HG03108 (cell line): ENCODE measurements around the gene ZC3H8.
"Not testable (repeated sequence)": the region's sequence is repeated elsewhere in the genome, so short reads cannot be mapped to it uniquely, and the experiment has no call there.

Source experiments
- ATAC-seq: cut with Tn5 transposase; IDR thresholded peaks from one replicate; pipeline ENCODE4 v1.9.1; 2021; ENCODE audit warnings: moderate library complexity; ENCODE audit not compliant: unreplicated experiment

The ZC3H8 gene

GRCh38 chr2:112260295-112260625 is 5.4 kb upstream of the ZC3H8 start:
- no peak for ATAC-seq

- ATAC-seq = peak; percentile 32
Observed at GRCh38 chr2:112259509-112260294, 4.9 kb upstream of the ZC3H8 start.

GRCh38 chr2:112257575-112257974 is 2.7 kb upstream of the ZC3H8 start:
- ATAC-seq = no peak

- ATAC-seq = no peak
Observed at GRCh38 chr2:112256654-112257053, 1.8 kb upstream of the ZC3H8 start.

GRCh38 chr2:112255875-112256274 is 1.0 kb upstream of the ZC3H8 start:
- no peak for ATAC-seq

GRCh38 chr2:112253261-112253815 is 1.5 kb downstream of the ZC3H8 start:
- ATAC-seq = no peak

GRCh38 chr2:112251271-112251670 is 3.6 kb downstream of the ZC3H8 start:
- no peak for ATAC-seq

GRCh38 chr2:112244854-112245253 is 10.0 kb downstream of the ZC3H8 start:
- ATAC-seq = no peak

GRCh38 chr2:112243233-112243632 is 11.6 kb downstream of the ZC3H8 start:
- no peak for ATAC-seq

GRCh38 chr2:112242384-112242783 is 12.5 kb downstream of the ZC3H8 start:
- ATAC-seq = no peak

- no peak for ATAC-seq
Observed at GRCh38 chr2:112239862-112240261, 15.0 kb downstream of the ZC3H8 start.

GRCh38 chr2:112230371-112230770 is 24.5 kb downstream of the ZC3H8 start:
- no peak for ATAC-seq

GRCh38 chr2:112229348-112229747 is 25.5 kb downstream of the ZC3H8 start:
- no peak for ATAC-seq

GRCh38 chr2:112220831-112221230 is 34.0 kb downstream of the ZC3H8 start:
- ATAC-seq = no peak

- ATAC-seq = no peak
Observed at GRCh38 chr2:112220186-112220585, 34.7 kb downstream of the ZC3H8 start.

- ATAC-seq = no peak
Observed at GRCh38 chr2:112217854-112218253, 37.0 kb downstream of the ZC3H8 start.

- ATAC-seq = no peak
Observed at GRCh38 chr2:112216167-112216566, 38.7 kb downstream of the ZC3H8 start.

GRCh38 chr2:112207905-112208304 is 46.9 kb downstream of the ZC3H8 start:
- not testable (repeated sequence) for ATAC-seq

GRCh38 chr2:112204411-112204810 is 50.4 kb downstream of the ZC3H8 start:
- ATAC-seq = no peak

- no peak for ATAC-seq
Observed at GRCh38 chr2:112201696-112202430, 53.0 kb downstream of the ZC3H8 start.

GRCh38 chr2:112199188-112199587 is 55.7 kb downstream of the ZC3H8 start:
- no peak for ATAC-seq

- ATAC-seq = no peak
Observed at GRCh38 chr2:112198780-112199179, 56.1 kb downstream of the ZC3H8 start.
